Neural crest cell (in vitro differentiated cells): ENCODE results near the gene PDCD6IP. TPM values are rescaled to one million over a fixed set of nuclear protein-coding genes. Genes with fewer than 3 reads are reported as not detected.

Experiments used
- DNase-seq: peaks from one replicate; pipeline ENCODE4 v3.0.0; 2021; ENCODE audit warnings: low read depth, mixed read lengths, low spot score
- H3K27ac Mint-ChIP-seq: one replicate; pipeline ENCODE4 v1.8.0; 2021; ENCODE audit warnings: mild to moderate bottlenecking, mixed read lengths; ENCODE audit not compliant: unreplicated experiment
- H3K27me3 Mint-ChIP-seq: 2 replicates; pipeline ENCODE4 v1.8.0; 2021; ENCODE audit warnings: low read depth, mild to moderate bottlenecking, mixed read lengths
- H3K36me3 Mint-ChIP-seq: 2 replicates; pipeline ENCODE4 v1.8.0; 2021; ENCODE audit warnings: low read depth, mild to moderate bottlenecking, mixed read lengths
- H3K4me1 Mint-ChIP-seq: 2 replicates; pipeline ENCODE4 v1.8.0; 2021; ENCODE audit warnings: mixed read lengths
- H3K4me3 Mint-ChIP-seq: one replicate; pipeline ENCODE4 v1.8.0; 2021; ENCODE audit warnings: mild to moderate bottlenecking, mixed read lengths
- H3K9me3 Mint-ChIP-seq: 2 replicates; pipeline ENCODE4 v1.8.0; 2021; ENCODE audit warnings: mixed read lengths
- total RNA-seq: library from RNA; stranded (reverse); gene quantifications from 2 replicates; pipeline ENCODE4 v1.2.1, GENCODE V29; 2021
- TF ChIP-seq, protein P1 (sequence below): fragments of 200-600 bp; sonication (generic); conservative IDR thresholded peaks from 2 replicates; pipeline ENCODE4 v1.5.0; 2021; ENCODE audit warnings: antibody characterized with exemption, mild to moderate bottlenecking

Gene PDCD6IP
- total RNA-seq, 1 donor from 2014 or later = 150 TPM

DNA sequence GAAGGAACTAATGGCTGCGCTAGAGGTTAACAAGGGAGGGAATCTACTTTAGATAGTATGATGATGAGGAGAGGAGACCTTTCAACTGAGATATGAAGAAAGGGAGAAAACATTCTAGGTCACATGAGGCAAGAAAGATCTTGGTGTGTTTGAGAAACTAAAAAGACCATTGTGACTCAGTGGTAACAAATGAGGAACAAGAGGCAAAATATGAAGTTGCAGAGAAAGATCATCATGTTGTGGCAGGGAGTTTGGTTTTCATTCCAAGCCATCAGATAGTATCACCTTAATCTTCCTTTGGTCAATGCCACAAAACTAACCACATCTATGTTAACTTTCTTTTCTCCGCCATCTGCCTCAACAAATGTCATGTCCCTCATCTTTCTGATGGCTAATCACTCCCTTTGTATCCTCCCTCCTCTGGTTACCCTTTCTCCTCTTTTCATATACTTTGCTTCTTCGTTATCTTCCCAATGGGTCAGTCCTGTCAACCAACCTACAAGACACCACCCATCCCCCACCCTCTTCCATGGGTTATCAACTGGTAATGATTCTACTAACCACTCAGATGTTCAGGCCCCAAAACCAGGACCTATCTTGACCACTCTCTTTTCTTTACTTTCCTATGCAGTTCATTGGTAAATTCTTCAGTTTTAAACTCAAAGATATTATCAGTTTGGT, 2.4 kb upstream of the PDCD6IP start:
- DNase-seq = no peak
- Mint-ChIP-seq H3K27me3 (peaks cover 32% of the 10 kb centered on the region), H3K36me3 (no peaks in the 10 kb centered on the region), H3K4me1 (peaks cover 25% of the 10 kb centered on the region), H3K4me3 (peak overlapping the region; percentile 12), H3K9me3 (no peaks in the 10 kb centered on the region), H3K27ac (no peak overlapping the region)
- TF ChIP-seq, protein P1, sequence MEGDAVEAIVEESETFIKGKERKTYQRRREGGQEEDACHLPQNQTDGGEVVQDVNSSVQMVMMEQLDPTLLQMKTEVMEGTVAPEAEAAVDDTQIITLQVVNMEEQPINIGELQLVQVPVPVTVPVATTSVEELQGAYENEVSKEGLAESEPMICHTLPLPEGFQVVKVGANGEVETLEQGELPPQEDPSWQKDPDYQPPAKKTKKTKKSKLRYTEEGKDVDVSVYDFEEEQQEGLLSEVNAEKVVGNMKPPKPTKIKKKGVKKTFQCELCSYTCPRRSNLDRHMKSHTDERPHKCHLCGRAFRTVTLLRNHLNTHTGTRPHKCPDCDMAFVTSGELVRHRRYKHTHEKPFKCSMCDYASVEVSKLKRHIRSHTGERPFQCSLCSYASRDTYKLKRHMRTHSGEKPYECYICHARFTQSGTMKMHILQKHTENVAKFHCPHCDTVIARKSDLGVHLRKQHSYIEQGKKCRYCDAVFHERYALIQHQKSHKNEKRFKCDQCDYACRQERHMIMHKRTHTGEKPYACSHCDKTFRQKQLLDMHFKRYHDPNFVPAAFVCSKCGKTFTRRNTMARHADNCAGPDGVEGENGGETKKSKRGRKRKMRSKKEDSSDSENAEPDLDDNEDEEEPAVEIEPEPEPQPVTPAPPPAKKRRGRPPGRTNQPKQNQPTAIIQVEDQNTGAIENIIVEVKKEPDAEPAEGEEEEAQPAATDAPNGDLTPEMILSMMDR = no peak

DNA sequence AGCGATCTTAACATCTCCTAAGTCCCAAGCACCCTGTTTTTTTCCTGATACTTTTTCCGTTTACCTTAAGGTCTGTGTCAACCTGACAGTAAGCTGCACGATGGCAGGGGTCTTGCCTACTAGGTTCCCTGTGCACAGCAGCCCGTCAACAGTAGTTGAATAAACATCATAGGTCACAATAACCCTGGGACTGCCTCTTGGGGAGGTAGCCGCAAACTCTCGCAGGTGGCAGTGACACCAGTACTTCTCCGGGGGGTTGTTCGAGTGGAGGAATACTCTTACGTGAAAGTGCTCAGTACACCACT, 365 bp upstream of the PDCD6IP start:
- H3K4me3 Mint-ChIP-seq = peak overlapping the region; percentile 95

DNA sequence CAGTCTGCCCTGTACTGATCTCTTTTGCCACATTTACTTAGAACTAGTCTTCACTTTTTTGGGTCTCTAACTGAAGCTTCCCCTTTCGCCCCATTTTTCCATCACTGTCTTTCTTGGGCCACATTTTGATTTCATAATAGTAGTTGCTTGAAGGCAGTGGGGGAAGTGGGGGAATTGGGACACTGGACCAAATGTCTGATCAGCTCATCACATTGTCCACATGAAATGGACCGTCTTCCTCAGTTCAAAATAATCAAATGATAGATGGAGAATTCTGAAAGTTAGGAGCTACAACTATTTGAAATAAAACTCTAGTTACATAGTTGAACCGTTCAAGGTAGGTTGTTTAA, 747 bp downstream of the PDCD6IP start:
- Mint-ChIP-seq H3K9me3 (peaks cover 7% of the 10 kb centered on the region), H3K27ac (peak overlapping the region; percentile 91), H3K4me3 (peak overlapping the region; percentile 95), H3K36me3 (peaks cover 20% of the 10 kb centered on the region), H3K27me3 (peaks cover 13% of the 10 kb centered on the region), H3K4me1 (peaks cover 32% of the 10 kb centered on the region)
- TF ChIP-seq, protein P1 = no peak
- no peak for DNase-seq

More for the DNA sequence above, 365 bp upstream of the PDCD6IP start:
- Mint-ChIP-seq H3K27me3 (peaks cover 18% of the 10 kb centered on the region), H3K36me3 (peaks cover 9% of the 10 kb centered on the region), H3K4me1 (peaks cover 32% of the 10 kb centered on the region), H3K27ac (peak overlapping the region; percentile 97), H3K9me3 (no peaks in the 10 kb centered on the region)
- DNase-seq = no peak
- TF ChIP-seq, protein P1 = no peak

DNA sequence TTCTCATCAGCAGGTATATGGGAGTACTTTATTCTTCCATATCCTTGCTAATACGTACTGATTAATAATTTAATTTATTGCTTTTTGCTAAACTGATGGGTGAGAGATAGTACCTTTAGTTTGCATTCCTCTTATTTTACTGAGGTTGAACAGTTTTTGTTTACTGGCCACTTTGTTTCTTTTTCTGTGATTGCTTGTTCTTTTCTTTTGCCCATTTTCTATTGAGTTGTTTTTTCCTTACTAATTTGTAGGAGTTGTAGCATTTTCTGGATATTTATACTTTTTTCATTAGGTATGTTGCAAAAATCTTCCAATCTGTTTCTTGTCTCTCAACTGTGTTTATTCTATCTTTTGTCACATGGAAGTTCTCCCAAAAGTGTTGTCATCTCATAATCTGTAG, 4.8 kb downstream of the PDCD6IP start:
- TF ChIP-seq, protein P1 = no peak
- peaks cover 7% of the 10 kb centered on the region for H3K9me3 Mint-ChIP-seq

DNA sequence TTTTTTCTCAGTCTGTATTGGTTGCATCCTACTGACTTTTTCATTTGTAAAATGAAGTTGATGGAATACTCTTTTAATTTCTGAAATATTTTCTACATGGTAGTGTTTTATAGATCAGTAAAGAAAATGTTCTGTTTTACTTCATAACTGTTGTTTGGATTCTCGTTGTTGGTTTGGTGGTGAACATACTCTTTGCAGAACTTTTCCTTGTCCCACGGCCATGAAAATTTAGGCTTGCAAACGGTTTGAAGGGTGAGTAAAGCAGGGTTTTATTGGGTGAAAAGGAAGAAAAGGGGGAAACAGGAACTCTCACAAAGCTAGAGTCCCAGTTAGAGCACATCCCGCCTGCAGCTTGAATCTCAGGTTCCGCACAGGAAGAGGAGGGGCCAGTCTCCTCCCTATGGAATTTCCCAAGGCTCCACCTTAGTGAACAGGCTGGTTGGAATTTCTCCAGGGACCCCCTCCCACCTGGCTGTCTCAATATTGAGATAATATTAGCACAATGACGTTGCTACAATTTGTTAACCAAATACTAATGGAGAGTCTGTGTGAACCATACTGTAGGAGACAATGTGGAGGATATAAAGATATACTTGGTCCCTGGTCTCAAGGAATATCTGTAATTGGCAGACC, 5.6 kb downstream of the PDCD6IP start:
- Mint-ChIP-seq H3K4me1 (peaks cover 21% of the 10 kb centered on the region), H3K9me3 (peaks cover 7% of the 10 kb centered on the region), H3K4me3 (no peak overlapping the region), H3K27ac (no peak overlapping the region), H3K27me3 (no peaks in the 10 kb centered on the region), H3K36me3 (peaks cover 27% of the 10 kb centered on the region)
- no peak for DNase-seq
- TF ChIP-seq, protein P1 = no peak

More for the DNA sequence above, 4.8 kb downstream of the PDCD6IP start:
- H3K4me3 Mint-ChIP-seq = no peak overlapping the region
- no peak for DNase-seq
- peaks cover 27% of the 10 kb centered on the region for H3K36me3 Mint-ChIP-seq
- peaks cover 24% of the 10 kb centered on the region for H3K4me1 Mint-ChIP-seq
- no peak overlapping the region for H3K27ac Mint-ChIP-seq
- no peaks in the 10 kb centered on the region for H3K27me3 Mint-ChIP-seq
